ENCODE data around the gene DRAM1. TPM values are rescaled to one million over a fixed set of nuclear protein-coding genes. Genes with fewer than 3 reads are reported as not detected.

DRAM1 gene
- total and polyA plus RNA-seq, 2 of the 4 experiments (the other 2 are of a cell fraction) = 20.0 to 27.2 TPM

- Histone ChIP-seq H3K9me3 (ENCODE audit: control insufficient read depth, insufficient read depth, low read length) (no peaks in the 10 kb centered on the region), H4K8ac (ENCODE audit: low read depth in 2 of 2, low read length in 2 of 2) (no peak overlapping the region), H3K9me1 (ENCODE audit: insufficient read depth, low read length) (no peaks in the 10 kb centered on the region), H4K91ac (ENCODE audit: insufficient read depth, low read depth, low read length) (no peak overlapping the region), H2BK120ac (ENCODE audit: low read depth, low read length) (no peak overlapping the region), H3K23ac (ENCODE audit: low read depth, low read length) (no peak overlapping the region), H3K9ac (ENCODE audit: low read depth, low read length) (no peak overlapping the region), H3K4me3 (ENCODE audit: insufficient read depth, low read depth, low read length) (no peak overlapping the region), H2BK15ac (ENCODE audit: low read depth, low read length) (no peak overlapping the region), H3K4ac (ENCODE audit: low read depth, low read length) (no peak overlapping the region), H2AFZ (replicated peaks; ENCODE audit: low read length, poor library complexity) (no peak overlapping the region), H3K18ac (ENCODE audit: low read depth, low read length) (no peak overlapping the region), H3K14ac (replicated peaks; ENCODE audit: low read depth, low read length) (no peak overlapping the region), H2BK20ac (ENCODE audit: low read depth, low read length) (no peak overlapping the region), H3K27me3 (ENCODE audit: control insufficient read depth, insufficient read depth, low read length) (no peaks in the 10 kb centered on the region), H3K4me1 (ENCODE audit: control insufficient read depth, insufficient read depth, low read length) (no peaks in the 10 kb centered on the region), H3K79me1 (ENCODE audit: low read depth in 1 of 2, low read length in 2 of 2) (no peaks in the 10 kb centered on the region), H2AK5ac (ENCODE audit: low read depth, low read length) (no peak overlapping the region), H4K5ac (ENCODE audit: low read depth, low read length) (no peak overlapping the region), H2BK5ac (ENCODE audit: low read depth, low read length, poor library complexity, severe bottlenecking) (no peak overlapping the region), H3K36me3 (ENCODE audit: control insufficient read depth, insufficient read depth, low read length) (no peaks in the 10 kb centered on the region), H3K27ac (ENCODE audit: insufficient read depth, low read length) (no peak overlapping the region), H3K56ac (ENCODE audit: extremely low read depth, insufficient read depth, low read length) (no peak overlapping the region), H4K20me1 (ENCODE audit: insufficient read depth, low read length) (no peaks in the 10 kb centered on the region), H3K4me2 (ENCODE audit: low read depth, low read length) (no peak overlapping the region), H2AK9ac (replicated peaks; ENCODE audit: low read depth, low read length, poor library complexity) (no peak overlapping the region)
- intact Hi-C loops (cut with micrococcal nuclease) (loop anchor here (1.0 to 10.0 kb wide), 2 partner anchors 65 to 274 kb away; no protein-coding TSS in a partner anchor), dilution Hi-C loops (cut with HindIII; ENCODE audit: low sequenced_read_pairs, unreplicated experiment) (no loop called here), in situ Hi-C loops (cut with MboI; ENCODE audit: low sequenced_read_pairs) (no loop called here)
- DNase-seq (no peak), ATAC-seq (ENCODE audit: low read depth) (no peak)
- no CpG with 5 or more reads among the region's 3 CpGs for WGBS, 2 experiments (ENCODE audit: extremely low coverage in 2 of 2, insufficient read length in 1 of 2)
- no peak for TF ChIP-seq RFX5 (IDR thresholded peaks at IDR 0.05; ENCODE audit: low read depth, low read length)
- no peak for TF ChIP-seq SMC3 (IDR thresholded peaks at IDR 0.05; ENCODE audit: low read depth, low read length)
- no peak for TF ChIP-seq MAZ (IDR thresholded peaks at IDR 0.05; ENCODE audit: borderline replicate concordance, low read depth, low read length)
- TF ChIP-seq BHLHE40 (IDR thresholded peaks at IDR 0.05; ENCODE audit: low read depth, low read length) = no peak
- ChIA-PET CTCF (interaction anchor here (0.7 to 3.1 kb wide), 6 partner anchors 8 to 66 kb away, joined by 3 to 19 read pairs (median 4); partner anchors contain the start of gene GNPTAB), POLR2A (ENCODE audit: unreplicated experiment) (no interaction called here)
- BruUV-seq (replicated peaks) = no TSS peak
Measured at GRCh38 chr12:101838628-101839323, 38.6 kb upstream of the DRAM1 start.

All from IMR-90 (cell line).